Fibroblast of lung (primary cell): ENCODE measurements around the gene PACS2. TPM values are rescaled to one million over a fixed set of nuclear protein-coding genes. Genes with fewer than 3 reads are reported as not detected.

ENCODE experiments used
- DNase-seq, 2 donors: peaks; one replicate each; pipeline versions ENCODE4 v3.0.0 to v3.0.0-alpha.2; 2010; ENCODE audit warnings: low read depth in 2 of 2
- H2AFZ ChIP-seq: 2 replicates; pipeline ENCODE4 v1.5.1; 2012; ENCODE audit warnings: low read length, control low read depth, inconsistent platforms
- H3K27ac ChIP-seq: 2 replicates; pipeline ENCODE4 v1.5.1; 2011; ENCODE audit warnings: low read length, control low read depth; ENCODE audit not compliant: insufficient read depth
- H3K27me3 ChIP-seq: 2 replicates; pipeline ENCODE4 v1.5.1; 2011; ENCODE audit warnings: mild to moderate bottlenecking, low read length; ENCODE audit not compliant: control insufficient read depth, insufficient read depth
- H3K36me3 ChIP-seq: 2 replicates; pipeline ENCODE4 v1.5.1; 2011; ENCODE audit warnings: low read length; ENCODE audit not compliant: control insufficient read depth, insufficient read depth
- H3K4me1 ChIP-seq: 2 replicates; pipeline ENCODE4 v1.5.1; 2011; ENCODE audit warnings: low read length; ENCODE audit not compliant: control insufficient read depth, insufficient read depth; ENCODE audit errors: extremely low read depth
- H3K4me2 ChIP-seq: 2 replicates; pipeline ENCODE4 v1.5.1; 2011; ENCODE audit warnings: low read length, control low read depth; ENCODE audit not compliant: insufficient read depth; ENCODE audit errors: extremely low read depth
- H3K4me3 ChIP-seq, 4 experiments: fragments of 200-600 bp in 1 of 4; sonication (generic) in 1 of 4; replicated peaks in 1 of 4; 2 replicates each; pipeline ENCODE4 v1.5.1; 2011 to 2016; ENCODE audit warnings: low read length in 4 of 4, low read depth in 3 of 4, mild to moderate bottlenecking in 3 of 4, control low read depth in 2 of 4, inconsistent platforms in 1 of 4, mixed read lengths in 1 of 4; ENCODE audit not compliant: insufficient read depth in 1 of 4; ENCODE audit errors: control extremely low read depth in 1 of 4
- H3K79me2 ChIP-seq: 2 replicates; pipeline ENCODE4 v1.5.1; 2012; ENCODE audit warnings: mild to moderate bottlenecking, low read length, inconsistent platforms; ENCODE audit not compliant: control insufficient read depth, insufficient read depth
- H3K9ac ChIP-seq: 2 replicates; pipeline ENCODE4 v1.5.1; 2011; ENCODE audit warnings: mild to moderate bottlenecking, low read length, control low read depth; ENCODE audit not compliant: insufficient read depth
- H3K9me3 ChIP-seq: 2 replicates; pipeline ENCODE4 v1.5.1; 2012; ENCODE audit warnings: low read depth, low read length; ENCODE audit not compliant: control insufficient read depth, insufficient read depth
- H4K20me1 ChIP-seq: 2 replicates; pipeline ENCODE4 v1.5.1; 2011; ENCODE audit warnings: low read length; ENCODE audit not compliant: control insufficient read depth, insufficient read depth; ENCODE audit errors: extremely low read depth
- CTCF ChIP-seq, 2 donors: IDR thresholded peaks in 1 of 2; conservative IDR thresholded peaks in 1 of 2; 1 replicate in 1 of 2; 2 replicates in 1 of 2; pipeline ENCODE4 v1.5.1; 2011 to 2012; ENCODE audit warnings: low read length in 2 of 2, control low read depth in 1 of 2, inconsistent platforms in 1 of 2, low read depth in 1 of 2, mild to moderate bottlenecking in 1 of 2
- EZH2 ChIP-seq: IDR thresholded peaks from 2 replicates; pipeline ENCODE4 v1.5.1; 2012; ENCODE audit warnings: low read length, control low read depth, mild to moderate bottlenecking; ENCODE audit errors: missing control alignments
- polyA plus RNA-seq, 2 donors: library from polyadenylated mRNA; depleted of rRNA in 1 of 2; stranded (reverse) in 1 of 2; unstranded in 1 of 2; fragments of >200 nt; gene quantifications; 2 replicates each; pipeline ENCODE4 v1.2.1, GENCODE V29; 2011 to 2012; ENCODE audit warnings: missing spikeins in 1 of 2
- total RNA-seq: library from RNA; depleted of rRNA; stranded (reverse); fragments of >200 nt; gene quantifications from 2 replicates; pipeline ENCODE4 v1.2.1, GENCODE V29; 2014

PACS2 gene
- total and polyA plus RNA-seq, 2 donors (not counting 1 experiment from before 2014, with no cell fraction given): 20.3 to 52.5 TPM

GRCh38 chr14:105436891-105437722, 122.6 kb downstream of the PACS2 start:
- no peak overlapping the region for H3K4me2 ChIP-seq
- no peak for TF ChIP-seq CTCF (conservative IDR thresholded peaks at IDR 0.05 in 1 of 2, IDR thresholded peaks at IDR 0.05 in 1 of 2; ENCODE audit: low read depth in 1 of 2, low read length in 2 of 2)
- TF ChIP-seq EZH2: no peak

GRCh38 chr14:105437723-105438500, 123.4 kb downstream of the PACS2 start:
- Histone ChIP-seq H3K36me3 (peaks cover 6% of the 10 kb centered on the region), H3K27ac (no peak overlapping the region), H4K20me1 (no peaks in the 10 kb centered on the region), H2AFZ (no peak overlapping the region), H3K4me3 (no peak overlapping the region), H3K9ac (no peak overlapping the region), H3K4me2 (no peak overlapping the region), H3K79me2 (peaks cover 56% of the 10 kb centered on the region), H3K4me1 (no peaks in the 10 kb centered on the region), H3K27me3 (no peaks in the 10 kb centered on the region), H3K9me3 (no peaks in the 10 kb centered on the region)
- no peak for TF ChIP-seq CTCF (conservative IDR thresholded peaks at IDR 0.05 in 1 of 2, IDR thresholded peaks at IDR 0.05 in 1 of 2; ENCODE audit: low read depth in 1 of 2, low read length in 2 of 2)
- TF ChIP-seq EZH2: no peak
- no peak for DNase-seq

More at GRCh38 chr14:105436891-105437722, 122.6 kb downstream of the PACS2 start:
- no peak for DNase-seq
- Histone ChIP-seq H3K27me3 (no peaks in the 10 kb centered on the region), H2AFZ (no peak overlapping the region), H3K36me3 (peaks cover 6% of the 10 kb centered on the region), H3K27ac (no peak overlapping the region), H3K4me3 (no peak overlapping the region), H4K20me1 (no peaks in the 10 kb centered on the region), H3K4me1 (no peaks in the 10 kb centered on the region), H3K79me2 (peaks cover 61% of the 10 kb centered on the region), H3K9me3 (no peaks in the 10 kb centered on the region), H3K9ac (no peak overlapping the region)

GRCh38 chr14:105439179-105439578, 124.6 kb downstream of the PACS2 start:
- TF ChIP-seq EZH2 (no peak), CTCF (conservative IDR thresholded peaks at IDR 0.05 in 1 of 2, IDR thresholded peaks at IDR 0.05 in 1 of 2; ENCODE audit: low read depth in 1 of 2, low read length in 2 of 2) (no peak)
- peaks cover 6% of the 10 kb centered on the region for H3K36me3 ChIP-seq
- no peak for DNase-seq
- peaks cover 47% of the 10 kb centered on the region for H3K79me2 ChIP-seq
- H4K20me1 ChIP-seq: no peaks in the 10 kb centered on the region
- H3K4me3 ChIP-seq: no peak overlapping the region
- H3K4me2 ChIP-seq: no peak overlapping the region
- no peaks in the 10 kb centered on the region for H3K9me3 ChIP-seq
- no peaks in the 10 kb centered on the region for H3K27me3 ChIP-seq
- no peak overlapping the region for H2AFZ ChIP-seq
- H3K9ac ChIP-seq: no peak overlapping the region
- H3K27ac ChIP-seq: no peak overlapping the region
- no peaks in the 10 kb centered on the region for H3K4me1 ChIP-seq
